GM19372 (cell line): ENCODE results near the gene NUDT6.
"Not testable (repeated sequence)": the region's sequence is repeated elsewhere in the genome, so short reads cannot be mapped to it uniquely, and the experiment has no call there.

Source experiments
- ATAC-seq: cut with Tn5 transposase; IDR thresholded peaks from one replicate; pipeline ENCODE4 v1.9.1; 2021; ENCODE audit warnings: mild to moderate bottlenecking, low read depth, moderate library complexity; ENCODE audit not compliant: unreplicated experiment

The NUDT6 gene

DNA sequence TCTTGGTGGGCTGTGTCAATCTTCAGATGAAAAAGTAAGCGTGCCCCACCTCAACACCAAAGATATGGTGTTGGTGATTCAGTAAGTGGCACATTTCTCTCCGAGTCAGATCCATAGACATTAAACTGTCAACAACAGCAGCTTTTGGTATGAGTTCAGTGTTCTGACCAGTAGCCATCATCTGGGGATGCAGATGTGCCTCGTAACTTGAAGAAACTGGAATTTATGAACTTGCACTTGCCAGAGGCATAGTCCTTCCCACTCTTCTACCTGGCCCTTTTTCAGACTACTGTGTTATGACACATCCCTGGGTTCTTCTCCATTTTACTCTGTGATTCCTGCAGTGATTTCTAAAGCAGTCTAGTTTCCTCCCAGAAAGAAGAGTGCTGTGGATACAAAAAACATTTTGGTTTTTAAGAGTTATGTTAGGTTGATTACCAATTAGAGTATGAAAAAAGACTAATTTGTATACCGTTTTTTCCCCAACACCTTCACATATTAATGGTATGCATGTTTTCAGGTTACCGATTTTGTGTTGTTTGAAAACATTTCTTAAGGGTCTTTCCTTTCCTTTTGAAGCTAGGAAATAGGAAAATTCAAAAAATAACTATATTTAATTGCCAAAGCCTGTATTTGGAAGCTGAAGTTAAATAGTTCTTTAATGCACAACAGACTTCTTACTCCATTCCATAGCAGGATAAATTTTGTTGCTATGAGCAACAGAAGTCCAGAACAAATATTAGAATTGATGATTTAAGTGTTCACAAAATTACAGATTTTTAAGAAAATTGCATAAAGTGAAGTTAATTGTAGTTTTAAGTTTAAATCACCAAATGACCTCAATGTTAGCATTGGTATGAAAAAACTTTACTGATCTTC lies 39.3 kb downstream of the NUDT6 start:
- no peak for ATAC-seq

DNA sequence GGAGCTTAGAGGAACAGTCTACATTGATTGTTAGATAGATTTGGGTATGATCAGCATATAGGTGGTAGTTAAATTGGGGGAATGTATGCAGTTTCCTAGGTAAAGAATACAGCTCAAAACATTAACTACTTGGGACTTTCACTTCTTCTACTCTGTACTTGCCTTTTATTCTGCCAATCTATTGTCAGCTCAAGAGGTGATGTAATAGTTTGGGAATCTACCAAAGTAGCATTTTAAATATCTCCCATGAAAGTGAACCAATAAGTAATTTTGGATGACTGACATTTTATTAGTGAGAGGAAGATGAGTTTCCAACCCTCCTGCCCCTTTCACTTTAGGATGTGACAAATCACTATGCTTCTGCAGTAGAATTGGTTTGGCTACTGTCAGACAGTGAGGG lies 43.4 kb downstream of the NUDT6 start:
- ATAC-seq, result no peak

DNA sequence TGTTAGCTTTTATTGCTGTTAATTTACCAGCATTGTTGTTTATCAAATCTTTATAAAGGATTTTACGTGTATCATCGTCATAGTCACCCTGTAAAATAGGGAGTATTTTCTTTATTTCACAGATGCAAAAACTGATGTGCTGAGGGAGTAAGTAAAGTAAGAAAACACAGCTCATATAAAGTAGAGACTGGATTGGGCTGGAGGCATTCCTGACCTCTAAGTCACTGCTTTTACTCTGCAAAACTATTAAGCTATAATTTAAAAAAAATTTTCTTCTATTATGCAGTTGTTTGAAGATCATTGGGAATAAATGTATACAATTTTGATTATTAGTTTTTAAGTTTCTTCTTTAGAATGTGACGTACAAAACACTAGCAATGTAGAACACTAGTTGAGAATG lies 45.9 kb downstream of the NUDT6 start:
- ATAC-seq, result no peak

DNA sequence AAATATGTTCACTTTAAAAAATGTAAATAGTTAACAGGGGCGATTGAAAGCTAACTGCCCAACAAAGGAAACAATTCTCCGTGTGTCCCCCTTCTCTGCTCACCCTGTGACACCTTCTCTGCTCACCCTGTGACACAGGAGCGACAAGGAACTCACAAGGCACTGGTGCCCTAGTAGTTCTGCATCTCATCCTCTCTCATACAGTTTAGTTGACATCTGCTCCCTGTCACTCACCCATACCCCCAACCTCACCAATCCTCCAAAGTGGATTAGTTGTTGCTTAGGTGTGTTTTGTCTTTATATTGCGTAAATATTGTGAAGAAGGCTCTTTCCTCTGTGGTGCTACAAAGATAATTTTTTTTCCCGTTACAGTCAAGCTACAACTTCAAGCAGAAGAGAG lies 46.4 kb downstream of the NUDT6 start:
- ATAC-seq, result no peak

DNA sequence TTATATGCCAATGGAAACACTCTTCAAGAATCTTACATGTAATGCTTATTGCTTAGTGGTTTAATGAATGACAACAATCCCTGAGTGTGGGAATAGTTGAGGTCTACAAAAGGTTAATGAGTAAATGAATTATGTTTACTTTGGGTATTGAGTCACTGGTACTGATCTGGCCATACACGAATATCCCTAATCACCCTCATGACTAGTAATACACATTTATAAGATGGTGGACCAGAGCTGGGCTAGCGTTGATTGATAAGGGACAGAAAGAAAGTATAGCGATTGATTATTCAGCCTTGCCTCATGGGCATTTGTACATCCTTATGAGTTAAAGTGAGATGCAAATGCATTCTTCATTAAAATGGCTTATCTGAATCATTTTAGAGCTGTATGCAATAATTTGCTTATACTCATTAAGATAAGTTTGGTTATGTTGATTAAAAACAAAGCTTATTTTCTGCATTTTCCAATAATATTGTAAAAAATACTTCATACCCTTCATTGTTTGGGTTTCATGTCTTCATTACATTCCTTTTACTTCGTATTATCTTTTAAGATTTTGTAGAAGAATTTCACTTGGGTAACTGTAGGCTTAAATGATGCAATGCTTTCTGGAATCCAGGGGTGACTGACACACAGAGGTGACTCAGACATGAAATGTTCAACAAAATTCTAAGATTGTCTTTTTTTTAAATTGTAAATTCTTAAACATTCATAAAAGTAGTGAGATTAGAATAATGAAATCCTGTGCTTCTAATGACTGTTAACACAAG lies 48.4 kb downstream of the NUDT6 start:
- no peak for ATAC-seq

DNA sequence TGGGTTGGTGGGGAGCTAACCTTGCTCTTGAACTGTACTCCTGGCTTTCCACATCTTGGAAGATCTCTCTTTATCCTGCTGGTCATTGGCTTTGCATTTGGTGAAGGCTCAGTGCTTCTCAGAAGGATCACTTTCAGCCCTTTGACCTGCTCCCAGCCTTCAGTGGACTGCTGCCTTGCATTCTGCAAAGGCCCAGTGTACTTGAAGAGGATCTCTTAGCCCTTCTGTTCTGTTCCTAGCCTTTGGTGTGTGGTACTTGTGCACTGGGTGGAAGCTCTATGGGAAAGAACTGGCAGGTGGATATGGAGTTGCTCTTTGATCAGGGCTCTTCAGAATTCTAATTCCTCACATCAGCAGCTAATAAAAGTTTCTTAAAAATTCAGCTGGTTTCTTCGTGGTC lies 49.3 kb downstream of the NUDT6 start:
- no peak for ATAC-seq

DNA sequence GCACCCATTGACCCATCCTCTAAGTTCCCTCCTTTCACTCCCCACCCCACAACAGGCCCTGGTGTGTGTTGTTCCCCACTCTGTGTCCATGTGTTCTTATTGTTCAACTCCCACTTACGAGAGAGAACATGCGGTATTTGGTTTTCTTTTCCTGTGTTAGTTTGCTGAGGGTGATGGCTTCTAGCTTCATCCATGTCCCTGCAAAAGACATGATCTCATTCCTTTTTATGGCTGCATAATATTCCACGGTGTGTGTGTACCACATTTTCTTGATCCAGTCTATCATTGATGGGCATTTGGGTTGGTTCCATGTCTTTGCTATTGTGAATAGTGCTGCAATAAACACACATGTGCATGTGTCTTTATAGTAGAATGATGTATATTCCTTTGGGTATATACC lies 54.2 kb downstream of the NUDT6 start:
- ATAC-seq, result not testable (repeated sequence)

DNA sequence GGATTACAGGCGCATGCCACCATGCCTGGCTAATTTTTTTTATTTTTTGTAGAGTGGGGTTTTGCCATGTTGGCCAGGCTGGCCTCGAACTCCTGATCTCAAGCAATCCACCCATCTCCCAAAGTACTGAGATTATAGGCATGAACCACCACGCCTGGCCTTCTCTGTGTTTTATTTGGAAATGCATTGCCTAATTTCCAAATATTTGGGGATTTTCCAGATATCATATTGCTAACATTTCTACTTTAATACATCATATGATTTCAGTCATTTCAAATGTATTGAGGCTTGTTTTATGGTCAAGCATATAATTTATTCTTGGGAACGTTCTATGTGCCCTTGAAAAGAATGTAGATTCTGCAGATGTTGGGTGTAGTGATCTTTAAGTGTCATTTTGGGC lies 57.0 kb downstream of the NUDT6 start:
- ATAC-seq, result no peak

DNA sequence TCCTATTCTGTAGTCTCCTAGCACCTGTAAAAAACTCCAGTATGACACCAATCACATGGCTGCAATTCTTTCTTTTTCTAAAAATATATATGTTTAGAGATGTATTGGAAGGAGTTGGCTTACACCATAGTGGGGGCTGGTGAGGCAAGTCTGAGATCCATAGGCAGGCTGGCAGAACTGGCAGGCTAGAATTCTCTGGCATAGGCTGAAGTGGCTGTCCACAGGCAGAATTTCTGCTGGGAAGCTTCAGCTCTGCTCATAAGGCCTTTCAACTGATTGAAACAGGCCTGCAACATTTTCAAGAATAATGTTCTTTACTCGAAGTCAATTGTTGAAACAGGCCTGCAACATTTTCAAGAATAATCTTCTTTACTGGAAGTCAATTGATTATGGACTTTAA lies 58.8 kb downstream of the NUDT6 start:
- no peak for ATAC-seq

DNA sequence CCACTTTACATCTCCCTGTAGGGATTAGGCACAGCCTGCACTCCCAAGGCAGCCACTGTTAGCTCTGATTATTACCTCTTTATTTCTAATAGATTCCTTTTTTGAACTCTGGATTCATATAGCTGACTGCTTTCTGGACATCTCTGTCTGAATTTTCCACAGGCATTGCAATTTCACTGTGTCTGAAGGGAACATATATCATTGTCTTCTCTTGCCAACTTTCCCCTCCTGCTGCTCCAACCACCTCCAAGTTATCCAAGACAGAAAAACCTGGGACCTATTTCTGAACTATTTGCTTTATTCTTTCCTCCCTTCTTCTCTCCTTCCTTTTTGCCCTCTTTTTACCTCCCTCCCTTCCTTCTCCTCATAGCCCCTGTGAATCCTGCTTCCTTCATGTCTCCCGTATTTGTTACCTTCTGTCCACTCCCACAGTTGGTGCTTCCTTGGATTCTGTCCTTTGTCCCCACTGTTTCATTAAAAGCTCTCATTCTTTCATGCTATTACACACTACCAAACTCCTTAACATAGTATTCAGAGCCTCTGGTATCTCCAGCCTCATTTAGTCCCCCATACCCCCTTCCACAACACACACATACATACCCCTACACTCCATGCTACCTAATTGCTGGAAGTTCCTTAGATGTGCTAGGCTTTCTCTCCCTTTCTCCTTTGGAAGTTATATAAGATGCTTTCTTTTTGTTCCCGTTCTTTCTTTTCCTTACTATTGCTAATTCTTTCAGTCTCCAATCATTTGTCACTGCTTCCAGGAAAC lies 61.0 kb downstream of the NUDT6 start:
- no peak for ATAC-seq

DNA sequence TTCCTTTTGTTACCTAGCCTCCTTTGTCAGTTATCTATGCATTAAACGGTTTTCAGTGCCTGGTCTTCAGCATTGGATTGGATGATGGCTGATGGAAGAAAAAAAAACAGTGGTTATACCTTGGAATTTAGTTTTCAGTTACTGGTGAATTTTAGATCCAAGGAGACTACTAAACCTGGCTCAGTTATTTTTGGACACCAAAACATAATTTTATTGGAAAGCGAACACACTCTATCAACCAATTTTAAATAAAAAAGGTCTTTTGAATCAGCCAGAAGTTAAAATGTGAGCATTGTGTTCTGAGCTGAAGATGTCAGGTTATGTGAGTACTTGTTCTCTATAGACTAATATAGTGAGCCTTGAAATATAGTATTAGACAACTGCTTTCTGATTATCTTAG lies 63.7 kb downstream of the NUDT6 start:
- no peak for ATAC-seq

DNA sequence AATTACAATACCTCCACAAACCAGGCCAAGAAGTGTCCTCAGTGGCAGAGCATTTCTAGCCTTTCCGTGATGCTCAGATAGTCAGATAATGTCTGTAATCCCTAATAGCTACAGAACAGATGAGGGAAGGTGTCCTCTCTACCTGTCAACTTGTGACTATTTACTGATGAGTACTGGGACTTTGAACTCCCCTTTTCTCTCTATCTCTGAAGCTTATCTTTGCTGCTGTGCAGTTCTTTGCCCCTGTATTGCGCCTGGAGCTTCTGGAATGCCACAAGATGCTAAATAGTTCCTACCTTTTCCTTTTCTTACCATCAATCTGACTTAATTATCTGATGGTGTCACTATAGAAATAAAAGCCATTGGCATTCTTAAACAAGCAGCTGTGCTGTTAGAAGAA lies 65.2 kb downstream of the NUDT6 start:
- no peak for ATAC-seq

DNA sequence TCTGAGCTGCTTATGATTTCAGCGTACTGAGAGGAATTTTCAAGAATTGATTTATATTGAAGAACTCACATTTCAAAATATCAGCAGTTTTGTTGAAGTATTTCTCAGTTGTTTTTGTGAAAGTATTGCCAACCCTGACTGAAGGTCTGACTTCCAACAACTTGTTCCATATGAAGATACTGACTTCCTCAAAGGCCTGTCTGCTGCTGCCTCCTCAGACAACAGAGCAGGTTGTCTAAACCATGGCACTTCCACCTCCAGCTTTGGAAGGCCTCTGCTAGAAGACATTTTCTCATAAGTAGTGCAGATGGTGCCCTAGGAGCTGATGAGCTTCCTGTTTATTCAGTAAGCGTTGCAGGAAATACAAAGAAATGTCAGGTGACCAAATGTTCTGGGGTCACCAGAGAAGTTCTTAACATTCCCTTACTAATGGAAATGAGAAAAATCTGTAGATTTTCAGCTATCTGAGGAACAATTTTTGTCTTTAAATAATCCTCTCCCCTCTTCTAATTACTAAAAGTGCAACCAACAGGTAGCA lies 67.0 kb downstream of the NUDT6 start:
- no peak for ATAC-seq

DNA sequence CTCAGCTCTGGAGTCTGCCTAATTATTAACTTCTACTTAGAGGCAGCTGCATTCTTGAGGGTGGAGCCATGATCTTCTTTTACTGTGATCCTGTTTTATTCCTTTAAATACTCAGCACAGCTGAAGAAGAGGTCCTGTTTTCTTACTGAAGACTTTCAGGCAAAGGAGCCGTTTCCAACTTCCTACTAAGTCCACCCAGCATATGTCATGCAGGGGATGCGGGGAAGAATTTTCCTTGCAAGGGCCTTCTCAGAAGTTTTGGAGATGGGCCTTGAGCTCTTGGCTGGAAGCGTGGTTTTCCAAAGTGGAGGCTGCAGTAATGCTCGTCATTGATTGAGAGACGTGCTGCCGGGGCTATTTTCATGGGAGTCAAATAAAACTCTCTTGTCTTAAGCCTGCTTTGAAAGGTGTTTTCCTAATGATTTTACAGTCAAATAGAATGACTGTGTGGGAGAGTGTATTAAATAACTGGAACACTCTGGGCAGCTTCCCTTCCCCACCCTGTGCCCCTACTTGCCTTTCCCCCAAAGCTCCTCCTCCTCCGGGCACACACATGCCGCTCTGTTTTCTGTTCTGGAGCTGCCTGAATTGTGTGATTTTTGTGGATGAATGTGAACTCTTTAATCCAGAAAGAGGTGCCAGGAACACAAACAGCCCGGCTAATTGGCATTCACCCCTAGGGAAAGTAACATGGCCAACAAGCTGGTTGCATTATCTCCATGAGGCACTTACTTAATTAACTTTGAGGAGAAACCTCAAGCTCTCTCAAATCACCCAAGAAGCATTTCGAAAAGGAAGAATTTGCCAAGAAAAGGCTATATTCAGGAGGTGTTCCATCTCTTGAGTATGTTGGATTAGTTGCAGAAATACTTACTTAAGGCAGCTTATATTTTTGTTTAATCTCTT lies 67.7 kb downstream of the NUDT6 start:
- ATAC-seq, result no peak

DNA sequence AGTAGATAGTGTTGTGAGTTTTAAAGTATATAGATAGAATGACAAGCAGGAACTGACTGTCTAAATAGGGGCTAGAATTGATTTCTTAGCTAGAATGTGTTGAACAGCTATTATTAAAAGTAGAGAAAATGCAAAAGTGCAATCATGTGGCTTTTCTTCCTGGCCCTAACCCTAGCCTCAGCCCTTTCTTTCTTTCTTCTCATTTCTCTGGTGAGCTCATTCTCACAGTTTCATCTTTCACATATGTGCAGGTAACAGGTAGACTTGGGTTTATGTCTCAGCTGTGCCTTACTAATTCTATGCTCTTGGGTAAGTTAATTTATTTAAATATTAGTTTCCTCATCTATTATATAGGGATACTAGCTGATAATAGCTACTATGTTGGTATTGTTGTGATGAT lies 70.8 kb downstream of the NUDT6 start:
- no peak for ATAC-seq

DNA sequence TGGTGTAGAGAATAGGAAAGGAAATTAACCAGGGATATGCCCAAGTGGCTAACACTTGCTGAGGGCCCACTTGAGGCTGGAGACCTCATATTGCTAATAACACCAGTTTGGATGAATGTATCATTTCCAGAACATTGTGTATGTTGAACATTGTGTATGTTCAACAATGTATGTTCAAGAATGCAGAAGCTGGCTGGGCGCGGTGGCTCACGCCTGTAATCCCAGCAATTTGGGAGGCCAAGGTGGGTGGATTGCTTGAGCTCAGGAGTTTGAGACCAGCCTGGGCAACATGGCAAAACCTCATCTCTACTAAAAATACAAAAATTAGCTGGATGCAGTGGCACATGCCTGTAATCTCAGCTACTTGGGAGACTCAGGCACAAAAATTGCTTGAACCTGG lies 72.6 kb downstream of the NUDT6 start:
- not testable (repeated sequence) for ATAC-seq

DNA sequence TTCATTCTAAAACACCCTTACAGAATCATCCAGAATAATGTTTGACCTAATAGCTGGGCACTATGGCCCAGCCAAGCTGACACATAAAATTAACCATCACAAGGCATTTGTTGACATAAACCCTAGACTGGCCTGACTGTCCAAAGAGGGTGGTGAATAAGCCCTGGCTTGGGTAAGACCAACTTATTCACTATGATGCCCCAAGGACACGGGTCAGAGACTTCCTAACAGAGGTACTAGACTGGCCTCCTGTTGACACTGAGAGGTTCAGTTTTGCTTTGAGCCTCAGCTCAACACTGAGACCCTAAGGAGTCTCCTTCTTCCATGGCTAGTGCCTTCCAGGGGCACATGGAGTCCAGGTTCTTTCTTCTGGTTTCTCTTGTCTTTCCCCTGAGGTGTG lies 74.5 kb downstream of the NUDT6 start:
- ATAC-seq, result no peak

DNA sequence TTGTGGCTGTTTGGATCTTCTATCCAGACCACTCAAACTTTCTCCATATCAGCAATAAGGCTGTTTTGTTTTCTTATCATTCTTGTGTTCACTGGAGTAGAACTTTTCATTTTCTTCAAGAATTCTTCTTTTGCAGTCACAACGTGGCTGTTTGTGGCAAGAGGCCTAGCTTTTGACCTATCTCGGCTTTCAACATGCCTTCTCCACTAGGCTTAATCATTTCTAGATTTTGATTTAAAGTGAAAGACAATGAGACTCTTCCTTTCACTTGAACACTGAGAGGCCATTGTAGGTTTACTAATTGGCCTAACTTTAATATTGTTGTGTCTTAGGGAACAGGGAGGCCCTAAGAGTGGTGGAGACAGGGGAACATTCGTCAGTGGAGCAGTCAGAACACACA lies 76.6 kb downstream of the NUDT6 start:
- no peak for ATAC-seq

DNA sequence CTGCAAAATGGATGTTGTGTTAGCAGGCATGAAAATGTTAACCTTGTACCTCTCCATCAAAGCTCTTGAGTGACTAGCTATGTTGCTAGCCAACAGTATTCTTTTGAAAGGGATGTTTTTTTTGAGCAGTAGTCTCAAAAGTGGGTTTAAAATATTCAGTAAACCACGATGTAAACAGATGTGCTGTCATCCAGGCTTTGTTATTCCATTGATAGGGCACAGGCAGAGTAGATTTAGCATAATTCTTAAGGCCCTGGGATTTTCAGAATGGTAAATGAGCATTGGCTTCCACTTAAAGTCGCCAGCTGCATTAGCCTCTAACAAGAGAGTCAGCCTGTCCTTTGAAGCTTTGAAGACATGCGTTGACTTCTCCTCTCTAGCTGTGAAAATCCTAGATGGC lies 77.3 kb downstream of the NUDT6 start:
- no peak for ATAC-seq

DNA sequence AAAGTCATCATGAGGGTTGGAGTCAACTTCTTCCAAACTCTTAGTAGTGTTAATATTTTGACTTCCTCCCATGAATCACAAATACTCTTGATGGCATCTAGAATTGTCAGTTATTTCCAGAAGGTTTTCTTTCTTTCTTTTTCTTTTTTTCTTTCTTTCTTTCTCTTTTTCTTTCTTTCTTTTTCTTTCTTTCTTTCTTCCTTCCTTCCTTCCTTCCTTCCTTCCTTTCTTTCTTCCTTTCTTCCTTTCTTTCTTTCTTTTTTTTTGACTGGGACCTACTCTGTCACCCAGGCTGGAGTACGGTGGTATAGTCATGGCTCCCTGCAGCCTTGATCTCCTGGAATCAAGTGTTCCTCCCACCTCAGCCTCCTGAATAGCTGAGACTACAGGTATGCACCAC lies 78.0 kb downstream of the NUDT6 start:
- ATAC-seq, result not testable (repeated sequence)
